ENCODE measurements around the gene LTN1. TPM values are rescaled to one million over a fixed set of nuclear protein-coding genes. Genes with fewer than 3 reads are reported as not detected.
"Not testable (repeated sequence)": the region's sequence is repeated elsewhere in the genome, so short reads cannot be mapped to it uniquely, and the experiment has no call there.

The LTN1 gene
- polyA plus RNA-seq, 3 donors, result 28.0 to 38.5 (median 38.2) TPM

- DNase-seq, result not testable (repeated sequence)
Measured at GRCh38 chr21:28988146-28988545, 4.5 kb downstream of the LTN1 start.

DNA sequence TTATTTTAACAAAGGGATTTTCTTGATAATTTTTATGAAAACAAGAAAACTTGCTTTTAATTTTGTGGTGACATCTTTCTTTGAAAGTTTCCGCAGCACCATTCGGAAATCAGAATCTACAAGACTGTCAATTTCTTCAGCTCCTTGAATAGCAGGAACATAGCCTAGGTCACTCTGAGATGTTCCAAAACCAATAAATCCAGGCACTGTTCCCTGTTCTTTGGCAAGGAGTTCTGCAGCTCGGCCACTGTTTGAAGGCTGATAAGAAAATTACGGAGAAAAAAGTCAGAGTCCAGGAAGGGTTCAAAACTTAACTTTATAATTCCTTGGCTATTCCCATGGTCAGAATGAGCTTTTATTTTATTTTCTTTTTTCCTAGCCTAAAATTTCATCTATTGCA lies 6.0 kb downstream of the LTN1 start:
- DNase-seq, result no peak

- DNase-seq, result no peak
Measured at GRCh38 chr21:28982637-28983036, 10.0 kb downstream of the LTN1 start.

GRCh38 chr21:28979092-28979491 lies 13.6 kb downstream of the LTN1 start:
- DNase-seq, result no peak

- no peak for DNase-seq
Measured at GRCh38 chr21:28975397-28975796, 17.3 kb downstream of the LTN1 start.

- no peak for DNase-seq
Measured at GRCh38 chr21:28974531-28975227, 18.0 kb downstream of the LTN1 start.

DNA sequence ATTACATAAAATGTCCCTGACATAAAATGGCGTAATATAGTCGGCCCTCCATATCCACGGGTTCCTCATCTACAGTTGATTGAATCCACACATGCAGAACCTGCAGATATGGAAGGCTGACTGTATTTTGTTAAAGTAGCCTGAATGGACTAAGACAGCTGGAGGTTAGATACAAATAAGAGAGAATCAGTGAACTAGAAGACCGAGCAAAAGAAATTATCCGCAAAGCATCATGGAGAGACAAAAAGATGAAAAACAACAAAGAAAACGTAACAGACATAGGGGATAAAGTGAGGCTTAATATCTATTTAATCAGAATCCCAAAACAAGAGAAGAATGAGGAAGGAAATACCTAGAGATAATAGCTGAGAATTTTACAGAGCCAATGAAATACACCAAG lies 20.3 kb downstream of the LTN1 start:
- no peak for DNase-seq

DNA sequence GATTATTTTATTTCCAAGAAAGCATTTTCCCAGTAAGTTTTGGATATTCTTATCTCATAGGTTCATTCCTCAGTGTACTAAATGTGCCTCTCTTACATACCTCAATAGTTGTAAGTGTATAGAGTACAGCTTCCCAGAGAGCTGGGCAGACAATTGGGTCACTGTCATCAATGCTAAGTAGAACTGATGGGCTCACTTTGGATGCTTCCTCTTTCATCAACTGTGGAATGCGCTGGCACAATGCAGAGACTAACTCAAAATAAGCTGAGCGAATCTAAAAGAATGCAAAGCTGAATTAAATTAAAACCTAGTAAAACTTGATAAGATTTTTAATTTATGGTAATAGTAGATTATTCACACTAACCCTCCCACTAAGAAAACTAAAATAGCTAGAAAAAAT lies 21.5 kb downstream of the LTN1 start:
- DNase-seq, result no peak

DNA sequence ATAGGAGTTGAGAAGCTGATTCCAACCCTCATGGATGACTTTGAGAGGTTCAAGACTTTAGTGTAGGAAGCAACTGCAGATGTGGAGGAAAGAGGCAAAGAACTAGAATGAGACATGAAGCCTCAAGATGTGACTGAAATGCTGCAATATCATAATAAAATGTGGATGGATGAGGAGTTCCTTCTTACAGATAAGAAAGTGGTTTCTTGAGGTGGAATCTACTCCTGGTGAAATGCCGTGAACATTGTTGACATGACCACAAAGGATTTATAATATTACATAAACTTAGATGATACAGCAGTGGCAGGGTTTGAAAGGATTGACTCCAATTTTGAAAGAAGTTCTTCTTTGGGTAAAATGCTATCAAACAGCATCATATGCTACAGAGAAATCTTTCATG lies 28.8 kb downstream of the LTN1 start:
- DNase-seq, result no peak

- no peak for DNase-seq
Measured at GRCh38 chr21:28962465-28962864, 30.2 kb downstream of the LTN1 start.

- no peak for DNase-seq
Measured at GRCh38 chr21:28961927-28962326, 30.8 kb downstream of the LTN1 start.

GRCh38 chr21:28960245-28960644 lies 32.4 kb downstream of the LTN1 start:
- DNase-seq, result no peak

GRCh38 chr21:28959367-28960099 lies 33.1 kb downstream of the LTN1 start:
- no peak for DNase-seq

- DNase-seq, result no peak
Measured at GRCh38 chr21:28953247-28953646, 39.4 kb downstream of the LTN1 start.

GRCh38 chr21:28952686-28953085 lies 40.0 kb downstream of the LTN1 start:
- DNase-seq, result no peak

GRCh38 chr21:28949318-28949717 lies 43.4 kb downstream of the LTN1 start:
- DNase-seq, result no peak

DNA sequence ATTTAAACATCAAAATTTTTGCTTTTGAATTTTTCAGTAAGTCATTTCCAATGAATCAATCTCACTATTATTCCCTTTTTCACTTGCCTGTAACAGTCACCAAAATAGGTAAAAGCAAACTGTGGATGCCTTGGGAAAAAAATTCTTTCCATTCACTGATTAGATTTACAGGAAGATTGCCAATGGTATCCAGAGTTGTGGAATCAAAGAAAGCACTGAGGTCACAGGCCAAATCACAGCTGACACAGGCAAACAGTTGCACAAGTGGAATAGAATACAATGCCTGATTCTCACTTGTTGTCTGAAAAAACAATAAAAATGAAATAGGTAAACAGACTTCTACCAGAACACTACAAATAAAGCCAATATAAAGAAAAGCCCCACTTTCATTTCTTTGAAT lies 48.4 kb downstream of the LTN1 start:
- DNase-seq, result no peak

DNA sequence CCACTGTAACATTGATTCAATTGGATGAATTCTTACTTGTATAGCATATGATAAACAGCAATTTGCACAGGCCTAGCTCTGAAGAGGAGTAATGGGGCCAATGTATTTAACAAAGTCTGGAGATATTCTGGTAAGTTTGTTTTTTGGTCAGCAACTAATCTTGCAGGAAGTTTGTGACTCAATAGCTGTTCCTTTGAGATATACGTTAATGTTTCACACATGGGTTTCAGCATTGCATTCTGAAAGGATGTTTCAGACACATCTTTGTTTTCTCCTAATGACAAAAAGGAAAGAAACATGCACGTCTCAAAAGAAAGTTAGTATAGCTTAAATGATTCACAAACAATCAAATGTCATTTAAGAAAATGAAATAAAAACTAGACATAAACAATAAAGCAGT lies 49.0 kb downstream of the LTN1 start:
- no peak for DNase-seq

DNA sequence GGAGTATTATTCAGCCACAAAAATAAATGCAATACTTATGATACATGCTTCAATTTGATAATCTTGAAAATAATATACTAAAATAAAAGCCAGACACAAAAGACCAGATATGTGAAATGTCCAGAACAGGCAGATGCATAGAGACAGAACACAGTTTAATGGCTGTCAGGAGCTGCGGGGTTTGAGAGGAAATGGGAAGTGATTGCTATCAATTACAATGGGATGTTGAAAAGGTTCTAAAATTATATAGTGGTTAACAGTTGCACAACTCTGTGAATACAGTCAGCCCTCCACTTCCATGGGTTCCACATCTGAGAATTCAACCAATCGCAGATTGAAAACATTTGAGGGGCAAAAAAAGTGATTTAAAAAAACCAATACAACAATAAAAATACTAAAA lies 54.0 kb downstream of the LTN1 start:
- no peak for DNase-seq

- no peak for DNase-seq
Measured at GRCh38 chr21:28937737-28938136, 54.9 kb downstream of the LTN1 start.

GRCh38 chr21:28936721-28937120 lies 56.0 kb downstream of the LTN1 start:
- DNase-seq, result no peak

DNA sequence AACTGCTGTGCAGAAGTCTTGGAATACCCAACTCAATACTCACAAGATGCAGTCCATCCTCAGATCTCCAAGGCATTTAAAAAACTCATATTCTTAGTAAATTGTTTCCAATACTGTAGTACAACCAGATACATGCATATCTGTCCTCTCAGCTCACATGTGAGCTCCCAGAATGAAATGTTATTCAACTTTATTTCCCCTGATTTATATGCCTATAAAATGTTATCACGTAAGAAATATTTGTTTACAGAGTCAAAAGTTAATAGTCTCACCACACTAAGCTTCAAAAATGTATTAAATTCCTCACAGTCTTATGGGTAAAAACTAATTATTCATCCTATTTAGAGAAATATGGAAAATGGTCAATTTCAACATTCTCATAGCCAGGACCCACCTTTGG lies 56.6 kb downstream of the LTN1 start:
- DNase-seq, result no peak

- DNase-seq, result no peak
Measured at GRCh38 chr21:28932717-28933116, 60.0 kb downstream of the LTN1 start.

Data from renal pelvis (tissue), 4 donors.